HepG2 (cell line): Measurements from ENCODE around the gene TOP2A. TPM values are rescaled to one million over a fixed set of nuclear protein-coding genes. Genes with fewer than 3 reads are reported as not detected.

Source experiments
- BORCS8-MEF2B ChIP-seq: sonication (generic); formaldehyde crosslinking; IDR thresholded peaks from 2 replicates; pipeline ENCODE4 v1.8.0; 2022; ENCODE audit warnings: mild to moderate bottlenecking, missing genetic modification reagents
- EEA1 ChIP-seq: sonication (generic); formaldehyde crosslinking; IDR thresholded peaks from 2 replicates; pipeline ENCODE4 v1.5.1; 2020; ENCODE audit warnings: mild to moderate bottlenecking, missing genetic modification reagents, borderline replicate concordance
- ISX ChIP-seq: sonication (generic); formaldehyde crosslinking; conservative IDR thresholded peaks from 2 replicates; pipeline ENCODE4 v1.5.0; 2020; ENCODE audit warnings: missing genetic modification reagents
- MTA3 ChIP-seq: sonication (generic); formaldehyde crosslinking; IDR thresholded peaks from 2 replicates; pipeline ENCODE4 v1.4.0; 2020; ENCODE audit warnings: missing genetic modification reagents
- NFE2 ChIP-seq: sonication (generic); formaldehyde crosslinking; IDR thresholded peaks from 2 replicates; pipeline ENCODE4 v1.4.0; 2020; ENCODE audit warnings: missing genetic modification reagents
- NRL ChIP-seq: sonication (generic); formaldehyde crosslinking; IDR thresholded peaks from 2 replicates; pipeline ENCODE4 v1.5.0; 2020; ENCODE audit warnings: missing genetic modification reagents, mild to moderate bottlenecking, moderate library complexity, borderline replicate concordance
- POLR2A ChIP-seq, 2 experiments: IDR thresholded peaks; 2 replicates each; pipeline ENCODE4 v1.6.1; 2011; ENCODE audit warnings: low read depth in 2 of 2, low read length in 2 of 2, mild to moderate bottlenecking in 1 of 2, moderate library complexity in 1 of 2; ENCODE audit not compliant: insufficient read depth in 1 of 2
- RCOR2 ChIP-seq: IDR thresholded peaks from 2 replicates; pipeline ENCODE4 v1.6.1; 2016; ENCODE audit warnings: missing biosample characterization, missing genetic modification reagents
- SOX13 ChIP-seq, 3 experiments: fragments of 450-650 bp in 1 of 3; sonication (generic) in 1 of 3; formaldehyde crosslinking in 1 of 3; IDR thresholded peaks in 2 of 3; conservative IDR thresholded peaks in 1 of 3; 2 replicates each; pipeline versions ENCODE4 v1.5.0 to v1.6.1; 2016 to 2020; ENCODE audit warnings: antibody characterized with exemption in 1 of 3, mild to moderate bottlenecking in 1 of 3, missing compliant biosample characterization in 1 of 3, missing genetic modification reagents in 1 of 3, moderate library complexity in 1 of 3
- STAT5B ChIP-seq: sonication (generic); formaldehyde crosslinking; IDR thresholded peaks from 2 replicates; pipeline ENCODE4 v1.4.0; 2020; ENCODE audit warnings: missing genetic modification reagents
- ZFY ChIP-seq: sonication (generic); formaldehyde crosslinking; IDR thresholded peaks from 2 replicates; pipeline ENCODE4 v1.4.0; 2020; ENCODE audit warnings: missing genetic modification reagents
- ZNF180 ChIP-seq: sonication (generic); formaldehyde crosslinking; IDR thresholded peaks from 2 replicates; pipeline ENCODE4 v1.4.0; 2020; ENCODE audit warnings: low read depth, missing genetic modification reagents, borderline replicate concordance
- ZNF24 ChIP-seq: fragments of 450-650 bp; IDR thresholded peaks from 2 replicates; pipeline ENCODE4 v1.6.1; 2017; ENCODE audit warnings: antibody characterized with exemption, mild to moderate bottlenecking
- ZNF333 ChIP-seq: sonication (generic); formaldehyde crosslinking; IDR thresholded peaks from 2 replicates; pipeline ENCODE4 v1.4.0; 2020; ENCODE audit warnings: mild to moderate bottlenecking, missing genetic modification reagents, borderline replicate concordance
- ZNF441 ChIP-seq: sonication (generic); formaldehyde crosslinking; IDR thresholded peaks from 2 replicates; pipeline ENCODE4 v1.7.0; 2021; ENCODE audit warnings: missing genetic modification reagents, borderline replicate concordance
- ZSCAN9 ChIP-seq: IDR thresholded peaks from 2 replicates; pipeline ENCODE4 v1.6.1; 2016; ENCODE audit warnings: borderline replicate concordance
- polyA plus RNA-seq, 8 experiments: library from polyadenylated mRNA; depleted of rRNA in 3 of 8; stranded (reverse) in 7 of 8; unstranded in 1 of 8; fragments of >200 nt; fragmentation: Illumina TruSeq in 4 of 8; extraction: Trizol in 4 of 8; gene quantifications; 2 replicates each; pipeline versions ENCODE4 v1.2.1 to v1.2.3, GENCODE V29; 2011 to 2016; ENCODE audit warnings: low read depth in 4 of 8, missing spikeins in 1 of 8, mixed read lengths in 1 of 8; ENCODE audit not compliant: insufficient read depth in 1 of 8
- total RNA-seq, 5 experiments: library from RNA; depleted of rRNA; stranded (reverse); fragments of >200 nt; fragmentation: Illumina TruSeq; extraction: Trizol; gene quantifications; 2 replicates each; pipeline ENCODE4 v1.2.3, GENCODE V29; 2016; ENCODE audit warnings: low read depth in 1 of 5
- TF ChIP-seq, protein P1 (sequence below): sonication (generic); formaldehyde crosslinking; IDR thresholded peaks from 2 replicates; pipeline ENCODE4 v1.4.0; 2020; ENCODE audit warnings: mild to moderate bottlenecking, low read depth, missing genetic modification reagents
- TF ChIP-seq, protein P2 (sequence below): sonication (generic); formaldehyde crosslinking; IDR thresholded peaks from 2 replicates; pipeline ENCODE4 v1.8.0; 2022; ENCODE audit warnings: missing genetic modification reagents, low read depth, mild to moderate bottlenecking, borderline replicate concordance
- TF ChIP-seq, protein P3 (sequence below): sonication (generic); formaldehyde crosslinking; IDR thresholded peaks from 2 replicates; pipeline ENCODE4 v1.8.1; 2023; ENCODE audit warnings: mild to moderate bottlenecking, inconsistent platforms, moderate library complexity, missing genetic modification reagents, borderline replicate concordance
- TF ChIP-seq, protein P4 (sequence below): sonication (generic); formaldehyde crosslinking; IDR thresholded peaks from 2 replicates; pipeline ENCODE4 v1.4.0; 2020; ENCODE audit warnings: missing genetic modification reagents, borderline replicate concordance
- TF ChIP-seq, protein P5 (sequence below): sonication (generic); formaldehyde crosslinking; IDR thresholded peaks from 2 replicates; pipeline ENCODE4 v1.4.0; 2020; ENCODE audit warnings: missing genetic modification reagents

TOP2A gene
- total and polyA plus RNA-seq, 2 of the 13 experiments (the other 11 are each of a cell fraction or from before 2014, with no cell fraction given): 108 to 327 TPM

DNA sequence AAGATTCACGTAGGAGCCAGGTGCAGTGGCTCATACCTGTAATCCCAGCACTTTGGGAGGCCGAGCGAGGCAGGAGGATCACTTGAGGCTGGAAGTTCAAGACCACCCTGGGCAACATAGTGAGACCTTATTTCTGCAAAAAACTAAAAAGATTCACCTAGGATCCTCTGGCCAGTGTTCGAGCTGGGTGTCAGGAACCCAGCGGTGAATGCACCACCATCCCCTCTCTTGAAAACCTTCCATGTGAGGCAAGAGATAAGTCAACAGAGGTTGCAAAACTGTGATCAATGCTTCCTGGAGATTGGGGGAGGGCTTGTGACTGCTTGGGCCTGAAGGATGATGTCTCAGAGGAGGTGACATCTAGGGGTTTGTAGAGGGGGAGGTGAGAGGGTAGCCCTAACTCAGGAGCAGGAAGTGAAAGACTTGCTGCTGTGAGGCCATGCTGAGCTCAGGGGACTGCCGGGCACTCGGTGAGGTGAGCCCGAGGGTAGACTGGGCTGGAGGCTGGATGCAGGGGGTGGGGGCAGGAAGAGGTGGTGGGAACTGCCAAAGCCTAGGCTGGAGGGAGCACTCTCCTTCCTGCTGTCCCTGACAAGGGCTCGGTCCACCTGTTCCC lies 64.8 kb downstream of the TOP2A start (continued):
- TF ChIP-seq NRL (CRISPR knock-in tag) (no peak; the same call in 1 of the 2 replicates), STAT5B (CRISPR knock-in tag) (no peak), EEA1 (CRISPR knock-in tag) (no peak), ZNF333 (CRISPR knock-in tag) (peak; percentile 79; the same call in 1 of the 2 replicates), RCOR2 (CRISPR knock-in tag) (peak; percentile 96), ZNF24 (no peak), NFE2 (CRISPR knock-in tag) (no peak), ISX (CRISPR knock-in tag) (no peak), POLR2A (IDR thresholded peaks at IDR 0.05; ENCODE audit: insufficient read depth in 1 of 2, low read depth in 2 of 2, low read length in 2 of 2) (no peak), ZSCAN9 (peak; percentile 67; the same call in 1 of the 2 replicates), SOX13 (IDR thresholded peaks at IDR 0.05) (peak; percentile 57; the same call in 1 of the 2 replicates), SOX13 (CRISPR knock-in tag; conservative IDR thresholded peaks at IDR 0.05 in 1 of 2, IDR thresholded peaks at IDR 0.05 in 1 of 2) (peak in 1 of 2 experiments; percentile 83; a peak in 2 of 4 replicates), ZNF441 (CRISPR knock-in tag) (peak; percentile 50; the same call in 1 of the 2 replicates), MTA3 (CRISPR knock-in tag) (no peak), ZFY (CRISPR knock-in tag) (no peak; the same call in 1 of the 2 replicates), BORCS8-MEF2B (CRISPR knock-in tag) (peak; percentile 79; the same call in 1 of the 2 replicates), ZNF180 (CRISPR knock-in tag) (no peak)
- TF ChIP-seq, protein P1, sequence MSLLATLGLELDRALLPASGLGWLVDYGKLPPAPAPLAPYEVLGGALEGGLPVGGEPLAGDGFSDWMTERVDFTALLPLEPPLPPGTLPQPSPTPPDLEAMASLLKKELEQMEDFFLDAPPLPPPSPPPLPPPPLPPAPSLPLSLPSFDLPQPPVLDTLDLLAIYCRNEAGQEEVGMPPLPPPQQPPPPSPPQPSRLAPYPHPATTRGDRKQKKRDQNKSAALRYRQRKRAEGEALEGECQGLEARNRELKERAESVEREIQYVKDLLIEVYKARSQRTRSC: no peak
- TF ChIP-seq, protein P2, sequence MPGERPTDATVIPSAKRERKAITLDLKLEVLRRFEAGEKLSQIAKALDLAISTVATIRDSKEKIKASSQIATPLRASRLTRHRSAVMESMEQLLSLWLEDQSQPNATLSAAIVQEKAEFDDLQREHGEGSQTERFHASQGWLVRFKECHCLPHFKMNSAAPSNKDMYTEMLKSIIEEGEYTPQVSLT: no peak
- TF ChIP-seq, protein P3, sequence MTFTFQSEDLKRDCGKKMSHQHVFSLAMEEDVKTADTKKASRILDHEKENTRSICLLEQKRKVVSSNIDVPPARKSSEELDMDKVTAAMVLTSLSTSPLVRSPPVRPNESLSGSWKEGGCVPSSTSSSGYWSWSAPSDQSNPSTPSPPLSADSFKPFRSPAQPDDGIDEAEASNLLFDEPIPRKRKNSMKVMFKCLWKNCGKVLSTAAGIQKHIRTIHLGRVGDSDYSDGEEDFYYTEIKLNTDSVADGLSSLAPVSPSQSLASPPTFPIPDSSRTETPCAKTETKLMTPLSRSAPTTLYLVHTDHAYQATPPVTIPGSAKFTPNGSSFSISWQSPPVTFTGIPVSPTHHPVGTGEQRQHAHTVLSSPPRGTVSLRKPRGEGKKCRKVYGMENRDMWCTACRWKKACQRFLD (CRISPR knock-in tag): no peak
- TF ChIP-seq, protein P4, sequence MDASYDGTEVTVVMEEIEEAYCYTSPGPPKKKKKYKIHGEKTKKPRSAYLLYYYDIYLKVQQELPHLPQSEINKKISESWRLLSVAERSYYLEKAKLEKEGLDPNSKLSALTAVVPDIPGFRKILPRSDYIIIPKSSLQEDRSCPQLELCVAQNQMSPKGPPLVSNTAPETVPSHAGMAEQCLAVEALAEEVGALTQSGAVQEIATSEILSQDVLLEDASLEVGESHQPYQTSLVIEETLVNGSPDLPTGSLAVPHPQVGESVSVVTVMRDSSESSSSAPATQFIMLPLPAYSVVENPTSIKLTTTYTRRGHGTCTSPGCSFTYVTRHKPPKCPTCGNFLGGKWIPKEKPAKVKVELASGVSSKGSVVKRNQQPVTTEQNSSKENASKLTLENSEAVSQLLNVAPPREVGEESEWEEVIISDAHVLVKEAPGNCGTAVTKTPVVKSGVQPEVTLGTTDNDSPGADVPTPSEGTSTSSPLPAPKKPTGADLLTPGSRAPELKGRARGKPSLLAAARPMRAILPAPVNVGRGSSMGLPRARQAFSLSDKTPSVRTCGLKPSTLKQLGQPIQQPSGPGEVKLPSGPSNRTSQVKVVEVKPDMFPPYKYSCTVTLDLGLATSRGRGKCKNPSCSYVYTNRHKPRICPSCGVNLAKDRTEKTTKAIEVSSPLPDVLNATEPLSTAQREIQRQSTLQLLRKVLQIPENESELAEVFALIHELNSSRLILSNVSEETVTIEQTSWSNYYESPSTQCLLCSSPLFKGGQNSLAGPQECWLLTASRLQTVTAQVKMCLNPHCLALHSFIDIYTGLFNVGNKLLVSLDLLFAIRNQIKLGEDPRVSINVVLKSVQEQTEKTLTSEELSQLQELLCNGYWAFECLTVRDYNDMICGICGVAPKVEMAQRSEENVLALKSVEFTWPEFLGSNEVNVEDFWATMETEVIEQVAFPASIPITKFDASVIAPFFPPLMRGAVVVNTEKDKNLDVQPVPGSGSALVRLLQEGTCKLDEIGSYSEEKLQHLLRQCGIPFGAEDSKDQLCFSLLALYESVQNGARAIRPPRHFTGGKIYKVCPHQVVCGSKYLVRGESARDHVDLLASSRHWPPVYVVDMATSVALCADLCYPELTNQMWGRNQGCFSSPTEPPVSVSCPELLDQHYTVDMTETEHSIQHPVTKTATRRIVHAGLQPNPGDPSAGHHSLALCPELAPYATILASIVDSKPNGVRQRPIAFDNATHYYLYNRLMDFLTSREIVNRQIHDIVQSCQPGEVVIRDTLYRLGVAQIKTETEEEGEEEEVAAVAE (CRISPR knock-in tag): 0 out of 2 replicates have a peak, but pooled peaks have one; percentile 81
- TF ChIP-seq, protein P5, sequence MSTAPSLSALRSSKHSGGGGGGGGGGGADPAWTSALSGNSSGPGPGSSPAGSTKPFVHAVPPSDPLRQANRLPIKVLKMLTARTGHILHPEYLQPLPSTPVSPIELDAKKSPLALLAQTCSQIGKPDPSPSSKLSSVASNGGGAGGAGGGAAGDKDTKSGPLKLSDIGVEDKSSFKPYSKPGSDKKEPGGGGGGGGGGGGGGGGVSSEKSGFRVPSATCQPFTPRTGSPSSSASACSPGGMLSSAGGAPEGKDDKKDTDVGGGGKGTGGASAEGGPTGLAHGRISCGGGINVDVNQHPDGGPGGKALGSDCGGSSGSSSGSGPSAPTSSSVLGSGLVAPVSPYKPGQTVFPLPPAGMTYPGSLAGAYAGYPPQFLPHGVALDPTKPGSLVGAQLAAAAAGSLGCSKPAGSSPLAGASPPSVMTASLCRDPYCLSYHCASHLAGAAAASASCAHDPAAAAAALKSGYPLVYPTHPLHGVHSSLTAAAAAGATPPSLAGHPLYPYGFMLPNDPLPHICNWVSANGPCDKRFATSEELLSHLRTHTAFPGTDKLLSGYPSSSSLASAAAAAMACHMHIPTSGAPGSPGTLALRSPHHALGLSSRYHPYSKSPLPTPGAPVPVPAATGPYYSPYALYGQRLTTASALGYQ (CRISPR knock-in tag): peak; percentile 61; the same call in 1 of the 2 replicates
